ENCODE data around the gene HSPB2. TPM values are rescaled to one million over a fixed set of nuclear protein-coding genes. Genes with fewer than 3 reads are reported as not detected.
A peak's percentile ranks its signal among the peaks of the same experiment; 100 is the strongest.

Gene HSPB2, protein sequence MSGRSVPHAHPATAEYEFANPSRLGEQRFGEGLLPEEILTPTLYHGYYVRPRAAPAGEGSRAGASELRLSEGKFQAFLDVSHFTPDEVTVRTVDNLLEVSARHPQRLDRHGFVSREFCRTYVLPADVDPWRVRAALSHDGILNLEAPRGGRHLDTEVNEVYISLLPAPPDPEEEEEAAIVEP
- polyA plus RNA-seq: 1 to 10 TPM; 1.8 to 2.0 TPM

DNA sequence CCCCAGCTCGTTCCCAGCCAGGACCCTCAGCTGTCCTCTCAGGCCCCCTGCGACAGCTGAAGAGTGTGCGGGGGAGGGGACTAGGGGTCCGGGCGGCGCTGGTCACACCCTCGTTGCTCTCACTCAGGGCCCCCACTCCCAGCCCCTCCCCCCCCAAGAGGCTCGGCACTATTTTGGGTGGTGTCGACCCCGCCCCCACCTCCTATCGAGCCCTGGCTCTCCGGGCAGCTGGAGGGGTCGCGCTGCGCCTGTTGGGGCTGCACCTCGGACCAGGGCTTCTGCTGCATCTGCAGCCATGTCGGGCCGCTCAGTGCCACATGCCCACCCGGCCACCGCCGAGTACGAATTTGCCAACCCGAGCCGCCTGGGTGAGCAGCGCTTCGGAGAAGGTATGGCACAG is at the start of gene HSPB2:
HSPB2 (plus strand) TSS at position 200 of the 400 bp plus-strand sequence; CDS start at position 296, 96 bp downstream.
- peak within 1 kb of the TSS; percentile 79 to 92 for H3K27ac ChIP-seq (ENCODE audit: low read depth in 2 of 2, low read length in 1 of 2)
- no peaks in the 10 kb centered on the region for H3K27me3 ChIP-seq (ENCODE audit: control insufficient read depth in 1 of 2, insufficient read depth in 2 of 2, low read length in 2 of 2)
- peaks cover 0 to 9% of the 10 kb centered on the region in 2 donors for H3K4me1 ChIP-seq (ENCODE audit: control insufficient read depth in 2 of 2, insufficient read depth in 2 of 2, low read length in 1 of 2)
- H3K9me3 ChIP-seq (ENCODE audit: control insufficient read depth in 2 of 2, insufficient read depth in 1 of 2, low read depth in 1 of 2, low read length in 1 of 2): no peaks in the 10 kb centered on the region
- peak within 1 kb of the TSS; percentile 29 to 32 for H3K4me3 ChIP-seq (ENCODE audit: low read depth in 1 of 2, low read length in 2 of 2)
- H3K36me3 ChIP-seq (ENCODE audit: control insufficient read depth in 2 of 2, insufficient read depth in 2 of 2, low read length in 1 of 2): no peaks in the 10 kb centered on the region
- 14 to 25% methylated on average over 21 to 26 of the region's 26 CpGs for WGBS, 2 donors

DNA sequence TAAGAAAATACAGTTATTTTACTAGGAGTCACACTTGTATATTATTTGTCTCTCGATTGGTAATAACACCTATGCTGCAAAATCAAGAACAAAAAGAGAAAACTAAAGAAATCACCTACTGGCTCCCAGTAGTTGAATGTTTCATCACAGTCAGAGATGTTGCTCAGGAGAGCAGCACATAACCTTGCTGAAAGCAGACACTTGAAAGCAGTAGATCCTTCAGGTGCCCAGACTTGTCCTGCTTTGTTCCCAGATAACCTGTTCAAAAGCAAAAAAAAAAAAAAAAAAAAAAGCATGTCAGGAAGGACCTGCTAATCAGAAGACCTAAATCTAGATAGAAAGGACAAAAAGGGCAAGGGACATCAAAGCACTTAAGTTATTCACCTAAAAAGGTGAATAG is 42.4 kb upstream of the HSPB2 start:
- Histone ChIP-seq H3K9me3 (ENCODE audit: control insufficient read depth in 2 of 2, insufficient read depth in 1 of 2, low read depth in 1 of 2, low read length in 1 of 2) (no peaks in the 10 kb centered on the region), H3K27me3 (ENCODE audit: control insufficient read depth in 1 of 2, insufficient read depth in 2 of 2, low read length in 2 of 2) (no peaks in the 10 kb centered on the region), H3K36me3 (ENCODE audit: control insufficient read depth in 2 of 2, insufficient read depth in 2 of 2, low read length in 1 of 2) (peaks cover 0 to 2% of the 10 kb centered on the region in 2 donors), H3K4me3 (ENCODE audit: low read depth in 1 of 2, low read length in 2 of 2) (no peak overlapping the region), H3K27ac (ENCODE audit: low read depth in 2 of 2, low read length in 1 of 2) (no peak overlapping the region), H3K4me1 (ENCODE audit: control insufficient read depth in 2 of 2, insufficient read depth in 2 of 2, low read length in 1 of 2) (no peaks in the 10 kb centered on the region)
- 45 to 69% methylated on average over 1 of the region's 1 CpG for WGBS, 2 donors

DNA sequence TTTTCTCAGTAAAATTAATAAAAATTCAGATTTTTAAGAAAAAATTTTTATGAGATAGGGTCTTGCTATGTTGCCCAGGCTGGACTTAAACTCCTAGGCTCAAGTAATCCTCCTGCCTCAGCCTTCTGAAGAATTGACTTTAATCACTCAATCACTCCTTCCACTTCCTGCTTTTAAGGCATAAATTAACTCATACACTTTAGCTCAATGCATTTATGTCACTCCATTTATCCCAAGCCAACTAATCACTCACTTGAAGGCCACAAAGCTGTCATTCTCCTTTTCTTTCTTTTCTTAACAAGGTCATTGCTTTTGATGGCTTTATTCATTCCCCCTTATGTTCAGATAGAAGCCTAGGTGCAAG is 42.0 kb upstream of the HSPB2 start:
- no peaks in the 10 kb centered on the region for H3K4me1 ChIP-seq (ENCODE audit: control insufficient read depth in 2 of 2, insufficient read depth in 2 of 2, low read length in 1 of 2)
- H3K27ac ChIP-seq (ENCODE audit: low read depth in 2 of 2, low read length in 1 of 2): peak overlapping the region; percentile 88 to 89
- peak overlapping the region; percentile 87 to 99 for H3K4me3 ChIP-seq (ENCODE audit: low read depth in 1 of 2, low read length in 2 of 2)
- H3K9me3 ChIP-seq (ENCODE audit: control insufficient read depth in 2 of 2, insufficient read depth in 1 of 2, low read depth in 1 of 2, low read length in 1 of 2): no peaks in the 10 kb centered on the region
- peaks cover 0 to 2% of the 10 kb centered on the region in 2 donors for H3K36me3 ChIP-seq (ENCODE audit: control insufficient read depth in 2 of 2, insufficient read depth in 2 of 2, low read length in 1 of 2)
- H3K27me3 ChIP-seq (ENCODE audit: control insufficient read depth in 1 of 2, insufficient read depth in 2 of 2, low read length in 2 of 2): no peaks in the 10 kb centered on the region

DNA sequence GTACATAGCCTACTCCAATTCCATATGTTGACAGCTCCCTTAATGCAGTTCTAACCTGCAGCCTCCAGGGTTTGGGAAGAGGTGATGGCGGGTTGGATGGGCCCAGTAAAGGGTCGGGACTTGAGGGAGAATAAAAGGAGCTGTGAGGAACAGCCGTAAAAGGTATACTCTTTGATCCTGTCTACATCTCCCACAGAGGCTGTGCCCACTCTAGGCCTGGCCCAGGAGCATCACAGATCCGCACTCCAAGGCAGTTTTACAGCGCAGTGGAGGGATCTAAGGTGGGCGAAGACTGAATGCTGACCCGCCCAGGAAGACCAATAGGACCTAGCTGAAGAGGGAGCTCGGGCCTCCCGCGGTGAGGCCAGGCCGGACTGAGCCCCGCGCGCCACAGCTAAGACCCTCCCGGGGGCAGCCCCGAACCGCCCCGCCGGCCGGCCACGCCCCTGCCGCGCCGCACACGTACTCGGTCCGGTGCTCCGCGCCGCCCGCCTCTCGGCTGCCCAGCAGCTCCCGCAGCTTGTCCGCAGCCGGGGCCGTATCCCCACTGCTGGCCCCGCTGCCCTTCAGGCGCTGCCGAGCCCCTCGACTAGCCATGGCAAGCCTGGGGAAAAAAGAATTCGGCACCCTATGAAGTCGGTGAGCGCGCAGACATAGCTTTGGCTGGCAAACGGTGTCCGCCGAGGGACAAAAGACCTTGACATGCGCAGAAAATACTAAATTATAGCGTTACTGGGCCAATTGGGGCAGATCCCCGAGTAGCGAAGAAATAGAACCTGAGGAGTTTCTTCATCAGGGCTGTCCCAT is 41.4 kb upstream of the HSPB2 start, which contains the start of gene ALG9:
ALG9 (minus strand) TSS at position 696 of the 807 bp plus-strand sequence; CDS start at position 597, 99 bp downstream.
- Histone ChIP-seq H3K4me3 (ENCODE audit: low read depth in 1 of 2, low read length in 2 of 2) (peak within 1 kb of the TSS; percentile 87 to 99), H3K27me3 (ENCODE audit: control insufficient read depth in 1 of 2, insufficient read depth in 2 of 2, low read length in 2 of 2) (no peaks in the 10 kb centered on the region), H3K36me3 (ENCODE audit: control insufficient read depth in 2 of 2, insufficient read depth in 2 of 2, low read length in 1 of 2) (peaks cover 0 to 2% of the 10 kb centered on the region in 2 donors), H3K9me3 (ENCODE audit: control insufficient read depth in 2 of 2, insufficient read depth in 1 of 2, low read depth in 1 of 2, low read length in 1 of 2) (no peaks in the 10 kb centered on the region), H3K27ac (ENCODE audit: low read depth in 2 of 2, low read length in 1 of 2) (peak within 1 kb of the TSS; percentile 88 to 89), H3K4me1 (ENCODE audit: control insufficient read depth in 2 of 2, insufficient read depth in 2 of 2, low read length in 1 of 2) (no peaks in the 10 kb centered on the region)
- 0% methylated on average over 41 to 51 of the region's 51 CpGs for WGBS, 2 donors

DNA sequence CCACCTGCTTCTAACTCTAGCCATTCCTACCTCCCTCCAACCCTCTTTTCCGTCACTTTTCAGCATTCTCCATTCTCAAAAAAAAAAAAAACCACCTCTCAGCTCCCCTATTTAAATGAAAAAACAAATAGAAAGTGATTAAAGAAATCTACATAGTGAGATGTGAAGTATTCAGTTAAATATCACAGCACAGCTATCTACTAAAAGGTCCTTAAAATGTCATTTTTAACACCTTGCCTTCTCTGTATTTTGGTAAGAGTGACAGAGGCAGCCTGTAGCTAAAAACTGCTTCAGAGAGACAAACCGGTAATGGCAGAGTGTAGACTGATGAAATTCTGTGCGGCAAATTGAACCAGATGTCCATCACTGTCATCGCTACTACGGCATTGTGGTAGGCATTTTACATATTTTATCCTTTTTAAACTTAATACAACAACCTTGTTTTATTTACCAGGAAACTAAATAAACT is 40.8 kb upstream of the HSPB2 start:
- Histone ChIP-seq H3K4me3 (ENCODE audit: low read depth in 1 of 2, low read length in 2 of 2) (peak overlapping the region; percentile 87 to 99), H3K4me1 (ENCODE audit: control insufficient read depth in 2 of 2, insufficient read depth in 2 of 2, low read length in 1 of 2) (no peaks in the 10 kb centered on the region), H3K27ac (ENCODE audit: low read depth in 2 of 2, low read length in 1 of 2) (peak overlapping the region; percentile 88 to 89), H3K9me3 (ENCODE audit: control insufficient read depth in 2 of 2, insufficient read depth in 1 of 2, low read depth in 1 of 2, low read length in 1 of 2) (no peaks in the 10 kb centered on the region), H3K36me3 (ENCODE audit: control insufficient read depth in 2 of 2, insufficient read depth in 2 of 2, low read length in 1 of 2) (peaks cover 0 to 2% of the 10 kb centered on the region in 2 donors), H3K27me3 (ENCODE audit: control insufficient read depth in 1 of 2, insufficient read depth in 2 of 2, low read length in 2 of 2) (no peaks in the 10 kb centered on the region)
- WGBS, 2 donors: 57 to 60% methylated on average over 5 of the region's 5 CpGs

DNA sequence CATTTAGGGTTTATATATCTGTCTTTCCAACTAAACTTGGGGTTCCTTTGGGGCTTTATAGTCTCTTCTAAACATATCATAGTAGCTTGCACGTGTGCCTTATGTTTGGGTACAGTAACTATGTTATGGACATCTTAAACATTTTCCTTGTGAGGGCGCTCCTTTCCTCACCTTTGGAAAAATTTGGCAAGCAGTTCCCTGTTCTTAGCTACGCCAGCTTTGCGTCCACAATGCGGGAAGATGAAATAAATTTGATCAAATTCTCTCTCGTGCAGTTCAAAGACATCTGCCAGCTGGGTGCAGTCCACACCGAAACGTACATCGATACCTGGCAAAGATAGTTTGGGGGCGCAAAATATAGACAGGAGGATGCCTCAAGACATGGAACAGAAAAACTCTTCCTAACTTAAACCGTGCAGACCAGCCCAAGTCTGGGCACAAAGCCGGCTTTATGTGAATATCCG is 34.1 kb upstream of the HSPB2 start:
- no peaks in the 10 kb centered on the region for H3K9me3 ChIP-seq (ENCODE audit: control insufficient read depth in 2 of 2, insufficient read depth in 1 of 2, low read depth in 1 of 2, low read length in 1 of 2)
- H3K27me3 ChIP-seq (ENCODE audit: control insufficient read depth in 1 of 2, insufficient read depth in 2 of 2, low read length in 2 of 2): no peaks in the 10 kb centered on the region
- H3K4me3 ChIP-seq (ENCODE audit: low read depth in 1 of 2, low read length in 2 of 2): peak overlapping the region; percentile 65
- WGBS, 2 donors: 0% methylated on average over 13 of the region's 13 CpGs
- H3K4me1 ChIP-seq (ENCODE audit: control insufficient read depth in 2 of 2, insufficient read depth in 2 of 2, low read length in 1 of 2): peaks cover 0 to 2% of the 10 kb centered on the region in 2 donors
- H3K36me3 ChIP-seq (ENCODE audit: control insufficient read depth in 2 of 2, insufficient read depth in 2 of 2, low read length in 1 of 2): no peaks in the 10 kb centered on the region
- peak overlapping the region; percentile 97 to 100 for H3K27ac ChIP-seq (ENCODE audit: low read depth in 2 of 2, low read length in 1 of 2)

DNA sequence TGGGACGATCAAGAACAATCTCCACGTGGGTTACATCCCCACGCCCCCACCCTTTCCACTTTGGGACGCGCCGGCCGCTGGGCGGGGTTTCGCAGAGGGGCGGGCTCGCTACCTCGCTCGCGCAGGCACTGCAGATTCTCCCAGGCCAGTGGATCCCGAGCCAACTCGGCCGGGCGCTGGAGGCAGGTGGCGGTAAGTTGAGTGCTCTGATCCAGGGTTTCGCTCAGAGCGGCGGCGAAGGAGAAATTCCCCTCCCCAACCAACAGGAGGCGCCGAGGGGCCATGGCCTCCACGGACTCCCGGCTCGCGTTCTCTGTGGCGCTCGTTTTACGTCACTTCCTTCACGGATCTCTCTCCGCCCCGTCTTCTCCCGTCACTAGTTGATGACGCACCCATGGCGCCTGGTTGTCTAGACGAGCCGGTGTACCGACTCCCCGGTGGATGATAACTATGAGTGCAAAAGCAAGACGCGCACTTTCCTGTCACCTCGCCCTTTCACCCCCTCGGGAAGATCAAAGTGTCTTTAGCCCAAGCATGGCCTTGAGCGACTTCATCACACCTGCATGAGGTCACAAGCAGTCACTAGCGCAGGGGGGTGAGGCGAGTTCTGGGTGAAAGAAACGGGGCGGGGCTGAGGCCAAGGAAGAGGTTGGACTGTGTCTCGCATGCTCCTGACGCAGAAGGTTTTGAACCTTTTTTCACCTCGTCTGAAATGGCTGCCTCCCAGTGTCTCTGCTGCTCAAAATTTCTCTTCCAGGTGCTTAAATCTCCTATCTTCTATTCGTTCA is 33.5 kb upstream of the HSPB2 start, which contains the start of the genes CFAP68 and FDXACB1:
CFAP68 (plus strand) TSS at position 693 of the 788 bp plus-strand sequence; CDS start at position 713, 20 bp downstream.
FDXACB1 (minus strand) TSS at position 317 of the 788 bp plus-strand sequence; CDS start at position 284, 33 bp downstream.
- no peaks in the 10 kb centered on the region for H3K9me3 ChIP-seq (ENCODE audit: control insufficient read depth in 2 of 2, insufficient read depth in 1 of 2, low read depth in 1 of 2, low read length in 1 of 2)
- 0% methylated on average over 55 of the region's 55 CpGs for WGBS, 2 donors
- peak within 1 kb of the TSS; percentile 65 for H3K4me3 ChIP-seq (ENCODE audit: low read depth in 1 of 2, low read length in 2 of 2)
- H3K4me1 ChIP-seq (ENCODE audit: control insufficient read depth in 2 of 2, insufficient read depth in 2 of 2, low read length in 1 of 2): peaks cover 0 to 2% of the 10 kb centered on the region in 2 donors
- H3K27ac ChIP-seq (ENCODE audit: low read depth in 2 of 2, low read length in 1 of 2): peak within 1 kb of the TSS; percentile 97 to 100
- H3K27me3 ChIP-seq (ENCODE audit: control insufficient read depth in 1 of 2, insufficient read depth in 2 of 2, low read length in 2 of 2): no peaks in the 10 kb centered on the region
- no peaks in the 10 kb centered on the region for H3K36me3 ChIP-seq (ENCODE audit: control insufficient read depth in 2 of 2, insufficient read depth in 2 of 2, low read length in 1 of 2)

DNA sequence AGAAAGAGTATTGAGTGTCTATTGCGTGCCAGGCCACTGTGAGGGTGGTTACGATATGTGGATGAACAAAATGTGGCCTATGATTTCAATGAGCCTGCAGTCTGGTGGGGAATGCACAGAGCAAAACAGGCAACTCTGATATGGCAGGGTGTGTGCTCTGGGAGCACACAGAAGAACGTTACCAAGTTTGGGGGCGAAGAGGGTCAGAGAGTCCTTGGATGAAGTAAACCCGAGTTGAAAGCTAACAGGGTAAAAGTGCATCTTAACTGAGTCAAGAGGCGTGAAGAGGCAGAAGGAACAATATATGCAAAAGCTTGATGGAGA is 32.9 kb upstream of the HSPB2 start:
- peaks cover 0 to 2% of the 10 kb centered on the region in 2 donors for H3K4me1 ChIP-seq (ENCODE audit: control insufficient read depth in 2 of 2, insufficient read depth in 2 of 2, low read length in 1 of 2)
- H3K36me3 ChIP-seq (ENCODE audit: control insufficient read depth in 2 of 2, insufficient read depth in 2 of 2, low read length in 1 of 2): no peaks in the 10 kb centered on the region
- no peaks in the 10 kb centered on the region for H3K9me3 ChIP-seq (ENCODE audit: control insufficient read depth in 2 of 2, insufficient read depth in 1 of 2, low read depth in 1 of 2, low read length in 1 of 2)
- H3K27me3 ChIP-seq (ENCODE audit: control insufficient read depth in 1 of 2, insufficient read depth in 2 of 2, low read length in 2 of 2): no peaks in the 10 kb centered on the region
- peak overlapping the region; percentile 65 for H3K4me3 ChIP-seq (ENCODE audit: low read depth in 1 of 2, low read length in 2 of 2)
- WGBS, 2 donors: 26 to 37% methylated on average over 6 of the region's 6 CpGs
- peak overlapping the region; percentile 97 to 100 for H3K27ac ChIP-seq (ENCODE audit: low read depth in 2 of 2, low read length in 1 of 2)

DNA sequence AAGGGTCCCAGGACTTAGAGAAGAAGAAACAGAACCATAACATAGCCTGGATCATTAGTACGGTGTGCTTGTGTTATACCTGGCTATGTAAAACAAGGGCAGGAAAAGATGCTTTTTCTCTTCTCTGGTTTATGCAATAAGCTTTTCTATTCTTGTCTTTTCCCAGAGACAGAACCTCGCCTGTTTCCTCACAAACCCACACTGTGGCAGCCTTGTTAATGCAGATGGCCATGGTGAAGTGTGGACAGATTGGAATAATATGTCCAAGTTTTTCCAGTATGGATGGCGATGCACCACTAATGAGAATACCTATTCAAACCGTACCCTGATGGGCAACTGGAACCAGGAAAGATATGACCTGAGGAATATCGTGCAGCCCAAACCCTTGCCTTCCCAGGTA is 30.3 kb upstream of the HSPB2 start:
- Histone ChIP-seq H3K36me3 (ENCODE audit: control insufficient read depth in 2 of 2, insufficient read depth in 2 of 2, low read length in 1 of 2) (no peaks in the 10 kb centered on the region), H3K4me1 (ENCODE audit: control insufficient read depth in 2 of 2, insufficient read depth in 2 of 2, low read length in 1 of 2) (peaks cover 0 to 2% of the 10 kb centered on the region in 2 donors), H3K27me3 (ENCODE audit: control insufficient read depth in 1 of 2, insufficient read depth in 2 of 2, low read length in 2 of 2) (no peaks in the 10 kb centered on the region), H3K4me3 (ENCODE audit: low read depth in 1 of 2, low read length in 2 of 2) (no peak overlapping the region), H3K27ac (ENCODE audit: low read depth in 2 of 2, low read length in 1 of 2) (no peak overlapping the region), H3K9me3 (ENCODE audit: control insufficient read depth in 2 of 2, insufficient read depth in 1 of 2, low read depth in 1 of 2, low read length in 1 of 2) (no peaks in the 10 kb centered on the region)
- 93 to 94% methylated on average over 5 of the region's 5 CpGs for WGBS, 2 donors
